Measurements from ENCODE around the gene CLEC2D.
"Not testable (repeated sequence)": the region's sequence is repeated elsewhere in the genome, so short reads cannot be mapped to it uniquely, and the experiment has no call there.

Gene CLEC2D

DNA sequence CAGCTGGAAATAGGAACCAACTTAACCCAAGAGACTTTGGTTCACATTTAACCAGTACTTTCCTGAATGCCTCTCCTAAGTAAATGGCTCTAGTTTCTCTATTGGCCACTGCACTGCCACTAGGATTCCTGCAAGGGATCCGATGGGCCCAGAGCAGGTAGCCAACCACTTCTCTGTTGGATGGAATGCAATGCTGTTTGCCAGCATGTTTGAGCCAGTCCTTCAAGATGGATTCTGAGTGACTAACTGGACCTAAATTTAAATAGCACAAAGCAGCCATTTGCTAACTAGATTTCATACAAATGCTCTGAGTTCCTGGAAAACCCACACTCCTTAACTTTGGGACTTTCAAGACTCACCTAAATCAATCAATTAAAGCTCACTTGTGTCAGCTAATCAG, 9.5 kb upstream of the CLEC2D start:
- no peak for DNase-seq (ENCODE audit: low spot score)

DNA sequence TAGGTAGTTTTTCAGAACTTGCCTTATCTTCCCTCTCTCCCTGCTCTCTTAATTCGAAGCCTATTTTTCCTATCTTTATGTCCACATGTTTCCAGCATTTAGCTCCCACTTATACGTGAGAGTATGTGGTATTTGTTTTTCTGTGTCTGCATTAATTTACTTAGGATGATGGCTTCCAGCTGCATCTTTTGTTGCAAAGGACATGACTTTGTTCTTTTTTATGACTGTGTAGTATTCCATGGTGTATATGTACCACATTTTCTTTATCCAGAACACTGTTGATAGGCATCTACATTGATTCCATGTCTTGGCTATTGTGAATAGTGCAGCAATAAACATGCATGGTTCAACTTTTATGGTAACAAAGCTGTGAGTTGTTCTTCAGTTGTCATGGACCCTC, 7.8 kb upstream of the CLEC2D start:
- DNase-seq (ENCODE audit: low spot score): no peak

DNA sequence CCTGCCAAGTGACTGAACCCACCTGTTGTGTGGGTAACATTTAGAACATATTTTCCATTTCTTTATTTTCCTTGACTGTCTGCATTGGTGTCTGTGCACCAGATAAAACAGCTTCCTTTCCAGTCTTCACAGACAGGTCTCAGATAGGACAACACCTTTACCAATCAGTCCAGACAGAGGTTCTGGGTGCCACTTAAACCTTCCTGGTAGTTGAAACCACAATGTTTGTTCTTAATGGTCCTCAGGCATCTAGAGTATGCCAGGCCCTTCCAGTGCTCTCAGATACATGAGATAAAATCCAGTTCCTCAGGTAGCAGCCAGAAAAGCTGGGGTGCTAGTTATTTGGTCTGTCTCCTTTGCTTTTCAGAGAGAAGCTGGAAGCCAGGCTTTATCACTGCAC, 7.0 kb upstream of the CLEC2D start:
- no peak for DNase-seq (ENCODE audit: low spot score)

DNA sequence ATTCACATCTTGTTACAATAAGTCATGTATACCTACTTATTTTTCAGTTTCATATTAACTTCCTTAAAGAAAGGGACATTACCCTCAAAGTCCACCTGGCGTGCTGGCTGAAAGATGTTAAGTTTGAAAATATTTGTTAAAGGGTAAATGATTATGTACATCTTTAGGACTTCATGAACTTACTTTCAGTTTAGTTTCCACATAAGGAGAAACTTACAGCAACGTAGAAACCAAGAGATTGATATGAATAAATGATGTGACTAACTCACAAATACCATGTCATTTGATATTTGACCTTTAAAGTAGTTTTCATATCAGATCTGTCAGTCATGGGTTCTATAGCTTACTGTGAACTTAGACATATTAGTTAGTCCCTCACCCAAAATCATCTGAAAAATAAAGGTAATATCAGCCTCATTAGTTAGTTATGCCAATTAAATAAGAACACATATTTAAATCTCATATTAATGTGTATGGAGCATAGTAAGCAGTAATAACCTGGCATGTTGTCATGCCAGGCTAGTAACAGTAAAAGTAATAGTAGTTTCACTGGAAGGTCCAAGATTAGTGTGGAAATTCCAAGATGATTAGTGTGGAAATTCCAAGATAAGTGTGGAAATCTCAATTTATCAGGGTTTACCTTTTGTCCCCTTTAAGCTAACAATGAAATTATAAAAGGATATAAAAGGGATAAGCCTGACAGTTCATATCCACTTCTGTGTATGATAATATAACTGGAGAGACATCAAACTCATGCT, 1.9 kb upstream of the CLEC2D start:
- DNase-seq (ENCODE audit: low spot score): no peak

DNA sequence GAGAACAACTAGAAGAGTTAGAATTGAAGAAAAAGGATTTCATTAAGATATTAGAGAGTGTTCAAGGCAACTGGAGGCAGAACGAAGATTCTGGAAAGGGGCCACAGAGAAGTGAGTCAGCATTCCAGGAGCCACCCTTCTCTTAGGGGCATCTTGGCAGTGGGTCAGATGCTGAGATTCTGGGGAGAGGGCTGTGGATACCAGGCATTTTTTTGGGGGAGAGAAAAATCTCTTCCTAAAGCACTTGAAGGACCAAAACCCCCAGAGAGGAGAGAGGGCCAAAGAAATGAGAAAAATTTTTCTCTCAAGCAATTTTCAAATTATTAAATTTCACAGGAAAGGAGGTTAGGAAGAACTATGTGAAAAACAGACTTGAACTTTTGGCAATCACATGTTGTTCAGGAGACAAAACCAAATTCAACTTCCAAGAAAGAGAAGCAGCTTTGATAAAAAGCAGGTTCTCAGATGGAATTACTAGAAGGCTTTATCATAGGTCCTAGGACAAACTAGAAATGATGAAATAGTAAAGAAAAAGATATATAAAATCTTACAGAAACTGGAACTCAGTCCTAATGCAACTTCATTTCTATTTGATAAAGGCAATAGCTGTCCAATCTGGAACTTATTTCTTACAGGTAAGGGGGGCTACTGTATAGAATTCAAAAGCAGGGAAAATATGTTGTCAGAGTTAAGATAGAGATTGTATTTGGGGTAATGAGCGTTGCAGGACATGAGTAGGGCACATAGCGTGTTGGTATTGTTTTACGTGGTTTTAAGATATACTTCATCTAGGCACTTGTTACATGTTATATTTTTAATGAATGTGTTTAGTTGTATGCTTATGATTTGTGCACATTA, 1.1 kb upstream of the CLEC2D start:
- no peak for DNase-seq (ENCODE audit: low spot score)

DNA sequence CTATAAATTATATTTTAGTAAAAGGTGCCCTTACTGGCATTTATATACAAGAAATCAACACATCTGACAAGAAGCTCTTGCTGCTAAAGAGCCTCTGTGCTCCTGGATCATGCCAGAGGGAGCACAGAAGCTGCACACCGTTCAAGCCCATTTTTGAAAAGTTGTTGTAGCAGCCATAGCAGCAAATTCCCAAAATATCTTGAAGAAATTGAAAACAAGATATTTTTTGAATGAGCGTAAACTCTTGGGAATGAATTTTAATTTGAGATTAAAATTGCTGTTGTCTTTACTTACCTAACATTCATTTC, 540 bp upstream of the CLEC2D start:
- DNase-seq (ENCODE audit: low spot score): no peak

DNA sequence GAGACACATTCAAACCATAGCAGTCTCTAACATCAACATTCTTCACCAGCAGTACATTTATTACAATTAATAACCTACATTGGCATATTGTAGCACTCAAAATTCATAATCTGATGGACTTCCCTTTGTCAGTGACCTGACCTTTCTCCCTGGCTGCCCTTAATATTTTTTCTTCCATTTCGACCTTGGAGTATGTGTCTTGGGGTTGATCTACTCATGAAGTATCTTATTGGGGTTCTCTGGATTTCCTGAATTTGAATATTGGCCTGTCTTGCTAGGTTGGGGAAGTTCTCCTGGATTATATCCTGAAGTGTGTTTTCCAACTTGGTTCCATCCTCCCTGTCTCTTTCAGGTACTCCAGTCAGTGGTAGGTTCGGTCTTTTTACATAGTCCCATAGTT, 2.8 kb downstream of the CLEC2D start:
- DNase-seq (ENCODE audit: low spot score): not testable (repeated sequence)

DNA sequence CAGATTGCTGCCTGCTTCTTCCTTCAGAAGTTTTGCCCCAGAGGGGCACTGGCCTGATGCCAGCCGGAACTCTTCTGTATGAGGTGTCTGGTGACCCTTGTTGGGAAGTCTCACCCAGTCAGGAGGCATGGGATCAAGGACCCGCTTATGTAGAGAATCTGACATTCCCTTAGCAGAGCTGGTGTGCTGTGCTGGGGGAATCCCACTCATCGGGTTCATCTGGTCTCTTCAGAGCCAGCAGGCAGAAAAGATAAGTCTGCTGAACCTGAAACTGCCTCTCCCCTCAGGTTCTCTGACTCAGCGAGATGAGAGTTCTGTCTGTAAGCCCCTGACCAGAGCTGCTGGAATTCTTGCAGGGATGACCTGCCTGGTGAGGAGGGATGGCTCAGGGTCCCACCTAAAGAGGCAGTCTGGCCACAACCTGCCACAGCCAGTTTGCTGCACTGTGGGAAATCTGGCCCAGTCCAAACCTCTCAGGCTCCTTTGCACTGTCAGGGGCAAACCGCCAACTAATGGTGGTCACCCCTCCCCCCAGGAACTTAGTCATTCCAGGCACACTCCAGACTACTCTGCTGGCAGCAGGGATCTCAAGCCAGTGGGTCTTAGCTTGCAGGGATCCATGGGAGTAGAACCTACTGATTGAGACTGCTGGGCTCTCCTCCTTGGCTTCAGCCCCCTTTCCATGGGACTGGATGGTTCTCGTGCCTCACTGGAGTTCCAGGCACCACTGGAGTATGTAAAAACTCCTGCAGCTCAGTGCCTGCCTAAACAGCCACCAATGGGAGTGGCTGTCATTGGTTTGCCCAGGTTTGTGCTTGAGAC, 4.1 kb downstream of the CLEC2D start:
- peak; percentile 37 for DNase-seq (ENCODE audit: low spot score)

DNA sequence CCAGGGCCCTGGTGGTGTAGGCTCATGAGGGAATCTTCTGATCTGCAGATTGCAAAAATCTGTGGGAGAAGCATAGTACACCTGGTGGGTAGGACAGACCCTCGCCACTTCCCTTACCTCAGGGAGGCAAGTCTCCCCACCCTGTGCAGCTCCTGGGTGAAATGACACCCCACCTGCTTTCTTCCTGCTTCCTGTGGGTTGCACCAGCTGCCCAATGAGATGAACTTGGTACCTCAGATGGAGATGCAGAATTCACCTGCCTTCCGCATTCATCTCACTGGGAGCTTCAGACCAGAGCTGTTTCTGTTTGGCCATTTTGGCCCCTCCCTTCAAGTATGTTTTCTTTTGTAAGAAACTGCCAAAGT, 4.7 kb downstream of the CLEC2D start:
- no peak for DNase-seq (ENCODE audit: low spot score)

DNA sequence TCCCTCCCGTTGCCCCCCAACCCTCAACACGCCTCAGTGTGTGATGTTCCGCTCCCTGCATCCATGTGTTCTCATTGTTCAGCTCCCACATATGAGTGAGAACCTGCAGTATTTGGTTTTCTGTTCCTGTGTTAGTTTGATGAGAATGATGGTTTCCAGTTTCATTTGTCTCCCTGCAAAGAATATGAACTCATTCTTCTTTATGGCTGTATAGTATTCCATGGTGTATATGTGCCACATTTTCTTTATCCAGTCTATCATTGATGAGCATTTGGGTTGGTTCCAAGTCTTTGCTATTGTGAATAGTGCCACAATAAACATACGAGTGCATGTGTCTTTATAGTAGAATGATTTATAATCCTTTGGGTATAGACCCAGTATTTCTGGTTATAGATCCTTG, 13.0 kb downstream of the CLEC2D start:
- DNase-seq (ENCODE audit: low spot score): not testable (repeated sequence)

DNA sequence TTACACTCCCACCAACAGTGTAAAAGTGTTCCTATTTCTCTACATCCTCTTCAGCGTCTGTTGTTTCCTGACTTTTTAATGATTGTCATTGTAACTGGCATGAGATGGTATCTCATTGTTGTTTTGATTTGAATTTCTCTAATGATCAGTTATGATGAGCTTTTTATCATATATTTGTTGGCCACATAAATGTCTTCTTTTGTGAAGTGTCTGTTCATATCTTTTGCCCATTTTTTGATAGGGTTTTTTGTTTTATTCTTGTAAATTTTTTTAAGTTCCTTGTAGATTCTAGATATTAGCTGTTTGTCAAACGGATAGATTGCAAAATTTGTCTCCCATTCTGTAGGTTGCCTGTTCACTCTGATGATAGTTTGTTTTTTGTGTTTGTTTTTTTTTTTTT, 13.4 kb downstream of the CLEC2D start:
- not testable (repeated sequence) for DNase-seq (ENCODE audit: low spot score)

DNA sequence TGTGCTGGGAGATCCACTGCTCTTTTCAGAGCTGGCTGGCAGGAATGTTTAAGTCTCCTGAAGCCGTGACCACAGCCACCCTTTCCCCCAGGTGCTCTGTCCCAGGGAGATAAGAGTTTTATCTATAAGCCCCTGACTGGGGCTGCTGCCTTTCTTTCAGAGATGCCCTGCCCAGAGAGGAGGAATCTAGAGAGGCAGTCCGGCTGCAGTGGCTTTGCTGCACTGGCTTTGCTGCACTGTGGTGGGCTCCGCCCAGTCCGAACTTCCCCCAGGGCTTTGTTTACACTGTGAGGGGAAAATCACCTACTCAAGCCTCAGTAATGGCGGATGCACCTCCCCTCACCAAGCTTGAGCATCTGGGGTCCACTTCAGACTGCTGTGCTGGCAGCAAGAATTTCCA, 15.9 kb downstream of the CLEC2D start:
- DNase-seq (ENCODE audit: low spot score): not testable (repeated sequence)

DNA sequence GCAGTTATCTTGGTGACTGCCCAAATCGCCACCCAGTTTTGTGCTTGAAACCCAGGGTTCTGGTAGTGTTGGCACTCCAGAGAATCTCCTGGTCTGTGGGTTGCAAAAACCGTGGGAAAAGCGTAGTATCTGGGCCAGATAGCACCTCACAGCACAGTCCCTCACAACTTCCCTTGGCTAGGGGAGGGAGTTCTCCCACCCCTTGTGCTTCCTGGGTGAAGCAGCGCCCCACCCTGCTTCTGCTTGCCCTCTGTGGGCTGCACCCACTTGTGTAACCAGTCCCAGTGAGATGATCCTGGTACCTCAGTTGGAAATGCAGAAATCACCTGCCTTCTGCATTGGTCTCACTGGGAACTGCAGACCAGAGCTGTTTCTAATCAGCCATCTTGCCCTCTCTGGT, 16.4 kb downstream of the CLEC2D start:
- DNase-seq (ENCODE audit: low spot score): no peak

DNA sequence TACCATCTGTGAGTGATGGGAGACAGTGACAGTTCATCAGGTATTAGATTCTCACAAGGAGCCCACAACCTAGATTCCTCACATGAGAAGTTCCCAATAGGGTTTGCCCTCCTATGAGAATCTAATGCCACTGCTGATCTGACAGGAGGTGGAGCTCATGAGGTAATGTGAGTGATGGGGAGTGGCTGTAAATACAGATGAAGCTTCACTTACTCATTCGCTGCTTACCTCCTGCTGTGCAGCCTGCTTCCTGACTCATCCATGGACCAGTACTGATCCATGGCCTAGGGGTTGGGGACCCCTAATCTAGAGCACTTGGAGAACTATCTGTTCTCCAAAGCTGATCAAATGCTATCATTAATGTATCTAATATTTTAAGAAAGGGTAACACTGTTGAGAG, 17.7 kb downstream of the CLEC2D start:
- no peak for DNase-seq (ENCODE audit: low spot score)

DNA sequence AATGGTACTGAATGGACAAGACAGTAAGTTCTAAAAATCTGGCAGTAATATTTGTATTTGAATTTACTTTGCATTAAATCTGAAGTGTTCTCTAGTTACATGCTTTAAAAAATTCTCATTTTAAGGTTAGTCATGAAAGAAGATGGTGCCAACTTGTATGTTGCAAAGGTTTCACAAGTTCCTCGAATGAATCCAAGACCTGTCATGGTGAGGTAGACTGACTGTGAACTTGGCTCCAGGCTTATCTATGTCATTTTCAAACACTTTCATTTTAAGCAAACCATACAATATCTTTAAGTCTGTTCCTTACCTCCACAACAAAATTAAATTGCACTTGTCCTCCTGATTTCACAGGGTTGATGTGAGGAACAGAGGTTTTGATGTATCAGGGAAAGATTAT, 23.4 kb downstream of the CLEC2D start:
- no peak for DNase-seq (ENCODE audit: low spot score)

DNA sequence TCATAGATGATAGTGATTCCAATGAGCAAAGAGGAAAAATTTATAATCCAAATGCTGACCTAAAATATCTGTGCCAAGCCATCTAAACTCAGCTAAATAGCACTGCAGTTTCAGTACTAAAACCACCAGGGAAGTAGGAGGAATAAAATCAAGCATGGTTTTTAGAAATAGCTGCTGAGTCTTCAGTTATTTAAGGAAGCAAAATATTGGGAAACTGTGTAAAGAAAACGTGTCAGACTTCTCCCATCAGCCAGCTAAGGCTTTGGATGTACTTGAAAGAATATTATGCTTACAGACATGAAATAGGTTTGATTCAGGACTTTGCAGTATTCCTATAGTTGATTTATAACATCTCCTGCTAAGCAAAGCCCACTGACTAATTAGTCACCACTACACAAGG, 24.7 kb downstream of the CLEC2D start:
- DNase-seq (ENCODE audit: low spot score): no peak

DNA sequence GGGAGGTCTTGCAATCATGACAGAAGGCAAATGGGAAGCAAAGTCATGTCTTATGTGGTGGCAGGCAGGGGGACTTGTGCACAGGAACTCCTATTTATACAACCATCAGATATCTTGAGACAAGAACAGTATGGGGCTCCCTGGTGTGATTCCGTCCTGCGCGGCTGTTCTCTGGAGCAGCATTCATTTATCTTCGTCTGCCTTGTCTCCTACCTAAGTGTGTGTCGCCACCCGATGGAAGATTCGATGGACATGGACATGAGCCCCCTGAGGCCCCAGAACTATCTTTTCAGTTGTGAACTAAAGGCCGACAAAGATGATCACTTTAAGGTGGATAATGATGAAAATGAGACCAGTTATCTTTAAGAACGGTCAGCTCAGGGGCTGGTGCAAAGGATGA, 25.6 kb downstream of the CLEC2D start:
- not testable (repeated sequence) for DNase-seq (ENCODE audit: low spot score)

DNA sequence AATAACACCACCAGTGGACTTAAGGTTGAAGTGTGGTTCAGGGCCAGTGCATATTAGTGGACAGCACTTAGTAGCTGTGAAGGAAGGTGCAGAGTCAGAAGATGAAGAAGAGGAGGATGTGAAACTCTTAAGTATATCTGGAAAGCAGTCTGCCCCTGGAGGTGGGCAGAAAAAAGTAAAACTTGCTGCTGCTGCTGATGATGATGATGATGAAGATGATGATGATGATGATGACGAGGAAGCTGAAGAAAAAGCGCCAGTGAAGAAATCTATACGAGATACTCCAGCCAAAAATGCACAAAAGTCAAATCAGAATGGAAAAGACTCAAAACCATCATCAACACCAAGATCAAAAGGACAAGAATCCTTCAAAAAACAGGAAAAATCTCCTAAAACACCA, 26.1 kb downstream of the CLEC2D start:
- DNase-seq (ENCODE audit: low spot score): not testable (repeated sequence)

DNA sequence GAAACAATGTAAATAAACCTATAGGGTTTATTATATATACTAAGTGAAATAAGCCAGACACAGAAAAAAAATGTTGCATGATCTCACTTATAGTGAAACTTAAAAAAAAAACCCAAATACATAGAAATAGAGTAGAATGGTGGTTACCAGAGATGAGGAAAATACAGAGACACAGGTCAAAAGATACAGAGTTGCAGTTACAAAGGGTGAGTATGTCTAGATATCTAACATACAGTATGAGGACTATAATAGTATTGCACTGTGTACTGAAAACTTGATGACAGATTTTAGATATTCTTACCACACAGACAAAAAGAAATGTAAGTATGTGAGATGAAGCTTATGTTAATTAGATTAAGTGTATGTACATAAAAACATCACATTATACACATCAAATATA, 28.1 kb downstream of the CLEC2D start:
- no peak for DNase-seq (ENCODE audit: low spot score)

DNA sequence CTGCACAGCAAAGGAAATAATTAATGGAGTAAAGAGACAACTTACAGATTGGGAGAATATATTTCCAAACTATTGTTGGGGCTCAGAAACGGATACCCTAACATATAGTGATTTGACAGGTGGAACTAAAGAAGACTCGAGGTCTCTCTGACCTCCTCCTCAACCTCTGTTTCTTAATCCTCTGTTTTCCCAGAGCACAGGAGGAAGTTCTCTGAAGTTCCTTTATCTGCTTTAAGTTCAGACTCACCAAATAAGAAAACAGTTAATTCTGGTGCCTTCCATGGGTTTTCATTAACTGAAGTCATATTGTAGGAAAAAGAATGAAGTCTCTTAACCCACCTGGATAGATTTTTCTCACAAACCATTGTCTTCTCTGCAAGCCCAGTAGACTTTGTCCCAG, 29.2 kb downstream of the CLEC2D start:
- no peak for DNase-seq (ENCODE audit: low spot score)

DNA sequence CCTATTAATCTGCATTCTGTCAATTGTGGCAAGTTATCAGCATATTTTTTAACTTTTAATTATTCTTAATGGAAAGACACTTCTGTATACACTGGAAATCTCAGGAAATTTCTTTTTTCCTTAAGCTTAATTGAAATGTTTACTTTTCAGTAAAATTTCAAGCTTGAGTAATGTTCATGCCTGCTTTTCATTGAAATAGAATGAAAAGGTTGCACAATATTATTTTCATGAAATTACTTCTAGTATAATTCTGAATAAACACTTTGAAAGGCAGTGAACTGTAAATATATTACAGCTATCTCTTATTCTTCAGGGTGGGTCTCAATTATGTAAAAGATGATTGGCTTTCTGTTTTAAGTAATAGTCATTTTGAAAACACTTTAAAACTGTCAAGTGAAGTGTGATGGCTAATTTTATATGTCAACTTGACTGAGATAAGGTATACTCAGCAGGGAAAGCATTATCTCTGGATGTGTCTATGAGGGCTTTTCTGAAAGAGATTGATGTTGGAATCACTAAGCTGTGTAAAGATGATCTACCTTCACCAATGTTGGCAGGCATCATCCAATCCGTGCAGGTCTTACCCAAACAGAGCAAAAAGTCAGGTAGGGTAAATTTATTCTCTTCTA, 29.9 kb downstream of the CLEC2D start:
- DNase-seq (ENCODE audit: low spot score): no peak

DNA sequence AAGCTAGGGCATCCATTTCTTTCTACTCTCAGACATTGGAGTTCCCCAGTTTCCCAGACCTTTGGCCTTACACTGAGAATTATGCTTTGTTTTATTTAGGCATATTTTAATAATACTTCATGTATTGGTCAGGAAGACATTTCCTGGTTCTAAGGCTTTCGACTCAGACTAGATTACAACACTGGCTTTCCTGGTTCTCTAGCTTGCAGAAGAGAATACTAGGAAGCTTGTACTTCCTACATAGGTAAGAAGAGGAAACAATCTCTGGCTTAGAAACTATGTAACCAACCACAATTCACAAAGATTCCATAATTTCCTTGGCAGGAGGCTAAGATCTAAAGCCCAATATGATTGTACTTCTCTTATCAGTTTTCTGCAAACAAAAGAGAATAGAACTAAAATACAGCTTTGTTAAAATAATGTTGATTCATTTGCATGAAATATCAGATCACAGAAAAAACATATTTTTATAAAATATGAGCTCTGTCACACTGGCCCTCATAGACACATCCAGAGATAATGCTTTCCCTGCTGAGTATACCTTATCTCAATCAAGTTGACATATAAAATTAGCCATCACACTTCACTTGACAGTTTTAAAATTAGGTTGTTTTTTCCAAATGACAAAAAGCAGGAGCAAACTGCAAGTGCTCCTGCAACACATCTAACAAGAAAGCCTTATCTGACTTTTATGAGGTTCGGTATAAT, 30.5 kb downstream of the CLEC2D start:
- no peak for DNase-seq (ENCODE audit: low spot score)

Measured in iPS-NIHi11 (cell line).